ENCODE measurements around the gene SEPTIN8.

Gene SEPTIN8

GRCh38 chr5:132774406-132774805, 2.6 kb downstream of the SEPTIN8 start:
- TF ChIP-seq CTCF (IDR thresholded peaks at IDR 0.05; ENCODE audit: borderline replicate concordance, extremely low read depth, low read length, poor library complexity, severe bottlenecking) (no peak), EZH2 (IDR thresholded peaks at IDR 0.05; ENCODE audit: borderline replicate concordance, low read depth, low read length, severe bottlenecking) (no peak)
- Histone ChIP-seq H3K27me3 (ENCODE audit: insufficient read depth, low read length, poor library complexity) (peaks cover 2% of the 10 kb centered on the region), H3K79me2 (ENCODE audit: insufficient read depth, low read length) (peaks cover 36% of the 10 kb centered on the region), H4K20me1 (ENCODE audit: insufficient read depth, low read length) (peaks cover 27% of the 10 kb centered on the region; the same call in 1 of the 2 replicates), H3K36me3 (ENCODE audit: insufficient read depth, low read length) (no peaks in the 10 kb centered on the region), H3K9me3 (ENCODE audit: insufficient read depth, low read length, severe bottlenecking) (no peaks in the 10 kb centered on the region), H3K27ac (ENCODE audit: low read length) (no peak overlapping the region), H2AFZ (ENCODE audit: low read depth, low read length) (no peak overlapping the region), H3K4me3 (ENCODE audit: low read depth in 1 of 2, low read length in 2 of 2) (no peak overlapping the region), H3K9ac (ENCODE audit: low read depth, low read length) (no peak overlapping the region), H3K4me2 (ENCODE audit: insufficient read depth, low read length) (no peak overlapping the region), H3K4me1 (ENCODE audit: insufficient read depth, low read length) (peaks cover 29% of the 10 kb centered on the region)
- ATAC-seq (ENCODE audit: insufficient read depth, low read depth) (no peak), DNase-seq (no peak)

- Histone ChIP-seq H3K4me2 (ENCODE audit: insufficient read depth, low read length) (no peak overlapping the region), H3K4me3 (ENCODE audit: low read depth in 1 of 2, low read length in 2 of 2) (no peak overlapping the region), H3K79me2 (ENCODE audit: insufficient read depth, low read length) (peaks cover 38% of the 10 kb centered on the region), H2AFZ (ENCODE audit: low read depth, low read length) (no peak overlapping the region), H4K20me1 (ENCODE audit: insufficient read depth, low read length) (peaks cover 32% of the 10 kb centered on the region; the same call in 1 of the 2 replicates), H3K9ac (ENCODE audit: low read depth, low read length) (no peak overlapping the region), H3K27me3 (ENCODE audit: insufficient read depth, low read length, poor library complexity) (peaks cover 2% of the 10 kb centered on the region), H3K9me3 (ENCODE audit: insufficient read depth, low read length, severe bottlenecking) (no peaks in the 10 kb centered on the region), H3K36me3 (ENCODE audit: insufficient read depth, low read length) (no peaks in the 10 kb centered on the region), H3K4me1 (ENCODE audit: insufficient read depth, low read length) (peaks cover 29% of the 10 kb centered on the region), H3K27ac (ENCODE audit: low read length) (no peak overlapping the region)
- TF ChIP-seq EZH2 (IDR thresholded peaks at IDR 0.05; ENCODE audit: borderline replicate concordance, low read depth, low read length, severe bottlenecking) = no peak
- TF ChIP-seq CTCF (IDR thresholded peaks at IDR 0.05; ENCODE audit: borderline replicate concordance, extremely low read depth, low read length, poor library complexity, severe bottlenecking) = no peak
- ATAC-seq (ENCODE audit: insufficient read depth, low read depth) (no peak), DNase-seq (no peak)
These were observed 3.3 kb downstream of the SEPTIN8 start for GRCh38 chr5:132773601-132774355.

DNA sequence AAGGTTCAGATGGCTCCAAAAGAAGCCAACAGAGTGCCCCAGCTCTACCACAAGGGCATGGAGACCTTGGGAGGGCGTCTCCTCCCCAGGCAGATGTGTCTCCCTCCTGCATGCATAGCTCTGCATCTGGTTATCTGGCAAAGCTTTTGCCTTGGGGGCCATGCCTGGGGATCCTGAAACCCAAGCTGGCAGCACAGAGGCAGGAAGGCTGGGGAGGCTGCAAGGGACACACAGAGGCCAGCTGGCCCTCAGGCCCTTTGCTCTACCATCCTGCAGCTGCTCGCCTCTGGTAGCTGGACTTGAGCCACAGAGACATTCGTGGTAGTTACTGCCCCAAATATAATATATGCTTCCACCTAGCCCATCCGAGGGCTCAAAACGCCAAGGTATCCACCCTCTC, 3.9 kb downstream of the SEPTIN8 start:
- H3K4me3 ChIP-seq (ENCODE audit: low read depth in 1 of 2, low read length in 2 of 2) = no peak overlapping the region
- no peak overlapping the region for H2AFZ ChIP-seq (ENCODE audit: low read depth, low read length)
- peaks cover 28% of the 10 kb centered on the region for H3K4me1 ChIP-seq (ENCODE audit: insufficient read depth, low read length)
- peaks cover 44% of the 10 kb centered on the region for H3K79me2 ChIP-seq (ENCODE audit: insufficient read depth, low read length)
- peaks cover 2% of the 10 kb centered on the region for H3K27me3 ChIP-seq (ENCODE audit: insufficient read depth, low read length, poor library complexity)
- DNase-seq (no peak), ATAC-seq (ENCODE audit: insufficient read depth, low read depth) (no peak)
- no peak overlapping the region for H3K4me2 ChIP-seq (ENCODE audit: insufficient read depth, low read length)
- no peak overlapping the region for H3K27ac ChIP-seq (ENCODE audit: low read length)
- H4K20me1 ChIP-seq (ENCODE audit: insufficient read depth, low read length) = peaks cover 38% of the 10 kb centered on the region; the same call in 1 of the 2 replicates
- no peaks in the 10 kb centered on the region for H3K9me3 ChIP-seq (ENCODE audit: insufficient read depth, low read length, severe bottlenecking)
- no peaks in the 10 kb centered on the region for H3K36me3 ChIP-seq (ENCODE audit: insufficient read depth, low read length)
- no peak for TF ChIP-seq CTCF (IDR thresholded peaks at IDR 0.05; ENCODE audit: borderline replicate concordance, extremely low read depth, low read length, poor library complexity, severe bottlenecking)
- no peak for TF ChIP-seq EZH2 (IDR thresholded peaks at IDR 0.05; ENCODE audit: borderline replicate concordance, low read depth, low read length, severe bottlenecking)
- no peak overlapping the region for H3K9ac ChIP-seq (ENCODE audit: low read depth, low read length)
